HG03469 (cell line): ENCODE data around the gene GGPS1.
"Not testable (repeated sequence)": the region's sequence is repeated elsewhere in the genome, so short reads cannot be mapped to it uniquely, and the experiment has no call there.

Source experiments
- ATAC-seq: cut with Tn5 transposase; IDR thresholded peaks from one replicate; pipeline ENCODE4 v1.9.1; 2021; ENCODE audit warnings: mild to moderate bottlenecking, moderate library complexity, moderate number of reproducible peaks; ENCODE audit not compliant: unreplicated experiment

The GGPS1 gene

DNA sequence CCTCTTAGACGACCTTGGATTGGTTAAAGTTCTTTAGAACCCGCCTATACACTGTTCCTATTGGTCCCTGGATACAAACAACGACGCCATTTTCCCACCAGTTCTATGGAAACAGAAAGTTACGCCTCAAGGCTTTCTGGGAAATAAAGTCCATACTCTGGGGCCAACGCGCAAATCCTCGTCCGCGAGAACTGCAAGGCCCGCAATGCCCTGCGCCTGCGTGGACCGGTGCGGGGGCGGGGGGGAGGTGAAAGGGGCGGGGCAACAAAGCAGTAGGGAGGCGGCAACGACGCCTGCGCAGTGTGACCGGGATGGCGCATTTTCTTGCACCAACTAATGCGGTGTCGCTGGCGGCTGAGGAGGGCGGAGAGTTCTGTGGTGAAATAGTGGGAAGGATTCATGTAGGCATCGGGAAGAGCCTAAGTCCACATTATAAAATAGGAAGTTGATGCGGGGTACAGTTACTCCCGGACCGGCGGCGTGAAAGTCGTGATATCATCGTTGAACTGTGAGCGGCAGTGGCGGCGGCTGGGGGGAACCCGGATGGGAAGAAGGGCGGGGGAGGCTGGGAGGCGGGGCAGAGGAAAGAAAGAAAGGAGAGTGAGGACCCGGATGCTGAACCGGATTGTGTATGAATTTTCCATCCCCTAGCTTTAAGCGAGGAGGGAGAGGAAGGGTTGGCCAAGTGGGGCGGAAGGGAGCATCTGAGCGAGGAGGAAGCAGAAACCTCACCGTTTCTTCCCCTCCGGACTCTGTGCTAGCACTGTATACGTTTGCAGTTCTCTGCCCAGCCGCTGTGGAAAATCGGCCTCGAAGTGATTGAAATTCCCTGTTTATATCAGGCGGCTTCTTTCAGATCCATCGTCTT lies at the start of gene GGPS1:
Gene GGPS1, plus strand, starts transcription at position 300 of the 868 bp plus-strand sequence. CDS start 6,695 bp downstream, outside the sequence.
- ATAC-seq: peak; percentile 61

DNA sequence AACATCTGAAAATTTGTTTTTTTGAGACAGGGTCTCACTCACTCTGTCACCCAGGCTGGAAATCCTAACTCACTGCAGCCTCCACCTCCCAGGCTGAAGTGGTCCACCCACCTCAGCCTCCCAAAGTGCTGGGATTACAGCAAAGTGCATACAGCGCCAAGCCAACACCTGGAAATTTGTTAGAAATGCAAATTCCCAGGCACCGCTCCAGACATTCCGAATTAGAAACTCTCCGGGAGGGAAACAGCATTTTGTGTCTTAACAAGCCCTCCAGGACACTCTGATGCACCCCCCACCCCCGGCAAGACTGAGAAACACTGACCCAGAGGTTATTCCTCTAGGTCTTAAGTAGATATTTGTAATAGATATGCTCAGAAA lies 49.5 kb upstream of the GGPS1 start:
- no peak for ATAC-seq

DNA sequence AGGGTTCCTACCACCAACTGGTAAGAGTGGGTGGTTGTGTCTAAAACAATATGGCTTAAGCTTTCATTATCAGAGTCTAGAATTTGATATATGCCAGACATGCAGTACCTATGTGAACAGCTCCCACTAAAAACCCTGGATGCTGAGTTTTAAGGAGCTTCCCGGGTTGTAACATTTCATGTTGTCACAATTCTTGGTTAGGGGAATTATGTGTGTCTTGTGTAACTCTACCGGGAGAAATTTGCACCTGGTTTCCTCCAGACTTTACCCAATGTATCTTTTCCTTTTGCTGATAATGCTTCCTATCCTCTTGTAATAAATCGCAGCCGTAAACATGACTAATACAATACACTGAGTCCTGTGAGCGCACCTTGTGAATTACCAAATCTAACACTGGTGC lies 48.7 kb upstream of the GGPS1 start:
- no peak for ATAC-seq

DNA sequence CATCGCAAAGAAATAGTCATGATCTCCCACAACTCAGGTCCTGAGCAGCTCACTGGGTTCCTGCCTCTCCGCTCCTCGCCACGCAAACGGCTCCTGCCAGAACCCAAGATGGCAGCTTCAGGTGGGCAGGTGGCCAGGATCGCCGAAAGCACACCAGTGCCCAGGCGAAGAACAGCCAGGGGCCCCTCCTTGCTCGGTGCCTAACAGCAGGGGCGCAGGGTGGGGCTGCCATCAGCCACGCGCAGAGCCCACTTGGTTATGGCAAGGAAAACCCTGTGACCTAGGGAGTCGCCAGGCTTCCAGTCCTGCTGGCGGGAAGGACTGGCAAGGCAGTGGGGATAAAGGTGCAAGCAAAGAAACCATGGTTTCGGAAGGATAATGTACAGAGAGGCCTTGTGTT lies 47.9 kb upstream of the GGPS1 start:
- ATAC-seq: no peak

DNA sequence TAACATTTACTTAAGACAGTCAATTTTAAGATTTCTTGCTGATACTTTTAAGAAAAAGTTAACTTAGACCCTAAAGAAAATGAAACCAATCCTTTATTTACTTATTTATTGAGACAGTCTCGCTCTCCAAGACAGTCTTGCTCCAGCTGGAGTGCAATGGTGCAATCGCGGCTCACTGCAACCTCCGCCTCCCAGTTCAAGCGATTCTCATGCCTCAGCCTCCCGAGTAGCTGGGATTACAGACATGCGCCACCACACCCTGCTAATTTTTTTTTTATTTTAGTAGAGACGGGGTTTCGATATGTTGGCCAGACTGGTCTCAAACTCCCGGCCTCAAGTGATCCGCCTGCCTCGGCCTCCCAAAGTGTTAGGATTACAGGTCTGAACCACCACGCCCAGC lies 44.7 kb upstream of the GGPS1 start:
- ATAC-seq: not testable (repeated sequence)

DNA sequence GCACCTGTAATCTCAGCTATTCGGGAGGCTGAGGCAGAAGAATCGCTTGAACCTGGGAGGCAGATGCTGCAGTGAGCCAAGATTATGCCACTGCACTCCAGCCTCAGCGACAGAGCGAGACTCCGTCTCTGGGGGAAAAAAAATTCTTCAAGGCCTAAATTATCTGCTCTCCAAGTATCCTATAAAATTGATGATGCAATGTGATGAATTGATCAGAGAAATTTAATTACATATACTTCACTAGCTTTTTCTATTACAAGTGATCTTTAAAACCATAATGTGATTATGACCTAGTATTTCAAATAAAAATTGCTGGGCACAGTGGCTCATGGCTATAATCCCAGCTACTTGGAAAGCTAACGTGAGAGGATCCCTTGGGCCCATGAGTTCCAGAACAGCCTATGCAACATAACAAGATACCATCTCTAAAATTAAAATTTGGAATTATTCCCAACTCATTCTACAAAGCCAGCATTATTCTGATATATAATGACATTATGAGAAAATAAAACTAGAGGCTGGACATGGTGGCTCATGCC lies 44.1 kb upstream of the GGPS1 start:
- no peak for ATAC-seq

DNA sequence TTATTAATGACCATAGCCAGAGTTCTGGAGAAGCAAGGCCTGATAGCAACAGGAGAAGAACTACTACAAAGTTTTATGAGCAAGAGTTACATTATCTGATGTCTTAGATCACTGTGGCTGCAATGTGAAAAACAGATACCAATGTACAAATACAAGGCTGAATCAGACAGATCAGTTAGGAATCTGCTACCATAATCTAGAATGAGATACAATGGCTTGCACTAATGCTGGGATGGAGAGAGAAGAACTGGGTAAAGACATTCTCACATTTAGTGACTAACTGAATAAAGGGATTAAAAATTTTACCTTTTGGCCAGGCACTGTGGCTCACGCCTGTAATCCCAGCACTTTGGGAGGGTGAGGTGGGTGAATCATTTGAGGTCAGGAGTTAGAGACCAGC lies 41.7 kb upstream of the GGPS1 start:
- no peak for ATAC-seq

DNA sequence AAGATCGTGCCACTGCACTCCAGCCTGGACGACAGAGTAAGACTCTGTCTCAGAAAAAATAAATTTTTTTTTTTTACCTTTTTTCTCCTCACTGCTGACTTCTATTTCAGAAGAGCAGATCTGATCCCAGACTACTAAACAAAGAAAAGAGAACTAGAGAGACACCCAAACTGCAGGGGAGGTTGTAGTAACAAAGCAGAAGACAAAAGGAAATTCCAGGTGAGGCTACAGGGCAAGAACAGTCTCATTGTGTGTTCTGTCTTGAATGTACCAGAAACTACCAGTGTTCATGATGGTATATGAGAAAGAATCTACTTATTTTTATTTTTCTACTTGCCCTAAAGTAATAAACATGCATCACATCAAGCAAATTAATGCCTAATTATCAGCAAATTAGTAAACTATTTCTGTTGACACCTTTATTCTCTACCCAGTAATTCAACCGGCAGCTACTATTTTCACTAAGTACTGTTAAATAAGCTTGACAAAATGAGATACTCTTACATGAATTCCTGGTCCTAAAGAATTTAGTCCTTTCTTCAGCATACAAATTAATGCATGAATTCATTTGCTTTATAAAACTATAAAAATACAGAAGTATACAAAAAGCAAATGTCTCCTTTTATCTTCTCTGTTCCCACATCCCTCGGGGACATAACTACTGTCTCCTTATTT lies 41.0 kb upstream of the GGPS1 start:
- ATAC-seq: no peak

DNA sequence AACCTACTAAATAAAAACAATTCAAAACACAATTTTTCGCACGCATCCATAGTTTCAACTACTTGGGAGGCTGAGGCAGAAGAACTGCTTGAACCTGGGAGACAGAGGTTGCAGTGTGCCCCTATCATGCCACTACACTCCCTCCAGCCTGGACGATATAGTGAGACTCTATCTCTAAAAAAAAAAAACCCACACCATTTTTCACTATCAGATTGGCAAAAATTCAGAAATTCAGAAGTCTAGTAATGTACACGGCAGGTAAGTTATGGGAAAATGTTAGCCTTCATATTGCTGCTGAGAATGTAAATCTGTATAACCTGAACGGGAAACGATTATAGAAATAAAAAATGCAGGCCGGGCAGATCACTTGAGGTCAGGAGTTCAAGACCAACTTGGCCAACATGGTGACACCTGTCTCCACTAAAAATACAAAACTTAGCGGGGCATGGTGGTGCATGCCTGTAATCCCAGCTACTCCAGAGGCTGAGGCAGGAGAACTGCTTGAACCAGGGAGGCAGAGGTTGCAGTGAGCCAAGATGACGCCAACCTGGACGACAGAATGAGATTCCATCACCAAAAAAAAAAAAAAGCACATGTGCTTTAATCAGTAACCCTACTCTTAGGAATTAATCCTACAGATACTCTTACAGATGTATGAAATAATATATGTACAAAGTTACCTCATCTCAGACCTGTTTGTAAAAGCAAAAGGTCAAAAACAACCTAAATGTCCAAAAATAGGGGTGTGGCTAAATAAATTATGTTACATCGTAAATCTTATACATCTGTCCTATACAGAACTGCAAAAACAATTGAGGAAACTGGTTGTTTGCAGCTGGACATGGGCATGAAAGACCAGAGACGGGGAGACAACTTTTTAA lies 38.3 kb upstream of the GGPS1 start:
- ATAC-seq: no peak

DNA sequence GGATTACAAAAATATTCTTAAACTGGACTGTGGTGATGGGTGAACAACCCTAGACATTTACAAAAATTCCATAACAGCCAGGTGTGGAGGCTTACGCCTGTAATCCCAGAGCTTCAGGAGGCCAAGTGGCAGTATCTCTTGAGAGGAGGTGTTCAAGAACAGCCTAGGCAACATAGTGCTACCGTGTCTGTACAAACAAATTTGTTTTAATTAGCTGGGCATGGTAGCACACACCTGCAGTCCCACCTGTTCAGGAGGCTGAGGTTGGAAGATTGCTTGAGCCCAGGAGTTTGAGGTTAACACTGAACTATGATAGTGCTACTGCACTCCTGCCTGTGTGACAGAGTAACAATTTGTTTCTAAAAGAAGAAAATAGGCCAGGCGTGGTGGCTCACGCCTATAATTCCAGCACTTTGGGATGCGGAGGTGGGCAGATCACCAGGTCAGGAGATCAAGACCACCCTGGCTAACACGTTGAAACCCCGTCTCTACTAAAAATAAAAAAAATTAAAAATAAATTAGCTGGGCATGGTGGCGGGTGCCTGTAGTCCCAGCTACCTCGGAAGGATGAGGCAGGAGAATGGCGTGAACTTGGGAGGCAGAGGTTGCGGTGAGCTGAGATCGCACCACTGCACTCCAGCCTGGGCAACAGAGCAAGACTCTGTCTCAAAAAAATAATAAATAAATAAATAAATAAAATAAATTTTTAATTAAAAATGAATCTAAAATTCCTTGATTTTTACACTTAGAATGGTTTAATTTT lies 37.4 kb upstream of the GGPS1 start:
- no peak for ATAC-seq

DNA sequence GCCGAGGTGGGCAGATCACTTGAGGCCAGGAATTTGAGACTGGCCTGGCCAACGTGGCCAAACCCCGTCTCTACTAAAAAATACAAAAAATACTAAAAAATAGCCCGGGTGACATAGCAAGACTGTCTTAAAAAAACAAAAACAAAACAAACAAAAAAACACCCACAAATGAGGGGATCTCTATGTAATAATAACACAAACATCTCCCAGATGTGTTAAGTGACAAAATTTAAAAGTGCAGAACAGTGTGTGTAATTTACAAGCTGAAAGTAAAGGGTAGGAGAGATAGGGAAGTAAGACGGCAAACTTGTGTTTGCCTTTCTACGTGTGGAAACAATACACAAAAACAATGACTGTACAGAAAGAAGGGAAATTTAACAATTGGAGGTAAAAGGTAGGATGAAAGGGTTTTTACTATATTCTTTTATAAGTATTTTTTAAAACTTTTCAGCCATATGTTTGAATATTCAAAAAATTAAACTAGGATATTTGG lies 36.7 kb upstream of the GGPS1 start:
- ATAC-seq: no peak

DNA sequence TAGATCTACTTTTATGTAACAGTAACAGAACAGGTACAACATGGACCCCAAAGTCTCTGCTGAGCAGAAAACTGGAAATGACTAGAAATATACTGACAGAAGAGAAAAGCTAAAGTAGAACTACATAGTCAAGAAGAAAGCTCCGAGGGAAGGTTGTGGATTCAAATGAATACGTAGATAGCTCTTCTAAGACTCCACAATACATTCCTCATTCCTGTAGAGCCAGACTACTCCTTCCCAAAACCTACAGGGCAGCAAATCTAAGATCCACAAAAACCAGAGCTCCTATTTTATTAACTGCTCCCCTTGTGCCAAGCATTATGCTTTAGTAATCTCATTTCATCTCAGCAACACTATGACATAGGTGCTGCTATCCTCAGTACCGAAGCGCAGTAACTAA lies 35.6 kb upstream of the GGPS1 start:
- ATAC-seq: no peak

DNA sequence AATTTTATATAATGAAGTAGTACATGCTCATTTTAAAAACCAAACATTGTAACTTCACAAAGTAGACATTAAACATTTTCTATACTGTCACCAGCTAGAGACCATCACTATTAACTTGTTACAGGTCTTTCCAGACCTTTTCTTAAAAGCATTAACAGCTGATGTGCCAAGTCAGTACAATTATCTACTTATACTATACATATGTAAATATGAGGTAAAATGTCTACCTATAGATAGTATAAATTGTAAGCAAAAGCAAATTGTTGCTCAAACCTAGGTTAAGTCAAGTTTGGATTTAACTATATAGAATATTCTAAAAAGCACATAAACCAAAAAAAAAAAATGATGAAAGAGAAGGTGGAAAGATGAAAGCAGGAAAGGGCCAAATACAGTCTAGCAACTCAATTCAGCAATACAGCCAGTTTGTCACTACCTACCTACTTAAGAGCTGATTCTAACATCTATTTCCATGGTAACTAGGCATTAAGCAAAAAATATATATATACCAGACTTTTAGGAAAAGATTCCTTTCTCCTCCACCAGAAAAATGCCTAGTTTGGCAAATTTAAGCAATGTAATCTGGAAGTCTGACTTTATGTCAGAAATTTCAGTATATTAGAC lies 34.9 kb upstream of the GGPS1 start:
- ATAC-seq: no peak

DNA sequence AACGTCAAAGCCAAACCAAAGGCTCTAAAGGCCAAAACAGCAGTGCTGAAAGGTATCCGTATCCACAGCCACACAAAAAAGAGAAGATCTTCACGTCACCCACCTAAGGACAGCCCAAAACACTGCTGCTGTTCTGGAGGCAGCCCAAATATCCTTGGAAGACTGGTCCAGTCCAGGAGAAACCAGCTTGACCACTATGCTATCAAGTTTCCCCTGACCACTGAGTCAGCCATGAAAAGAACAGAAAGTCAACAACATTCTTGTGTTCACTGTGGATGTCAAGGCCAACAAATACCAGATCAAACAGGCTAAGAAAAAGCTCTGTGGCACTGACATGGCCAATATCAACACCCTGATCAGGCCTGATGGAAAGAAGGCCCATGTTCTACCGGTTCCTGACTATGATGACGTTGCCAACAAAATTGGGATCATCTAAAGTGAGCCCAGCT lies 32.4 kb upstream of the GGPS1 start:
- ATAC-seq: no peak

DNA sequence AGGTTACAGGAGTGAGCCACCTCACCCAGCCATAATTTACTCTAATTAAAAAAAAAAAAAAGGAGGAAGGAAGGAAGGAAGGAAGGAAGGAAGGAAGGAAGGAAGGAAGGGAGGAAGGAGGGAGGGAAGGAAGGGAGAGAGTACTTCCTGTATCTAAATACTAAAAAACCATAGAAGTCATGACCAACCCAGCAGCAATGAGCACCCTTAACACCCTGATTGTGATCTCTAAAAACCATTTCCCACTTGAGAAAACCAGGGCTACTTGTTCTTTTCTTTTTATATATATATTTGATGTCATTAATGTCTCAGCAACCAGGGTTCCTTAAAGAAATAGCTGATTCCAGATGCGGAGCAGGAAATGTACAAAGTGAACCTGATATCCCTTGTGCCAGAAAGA lies 31.6 kb upstream of the GGPS1 start:
- ATAC-seq: no peak

DNA sequence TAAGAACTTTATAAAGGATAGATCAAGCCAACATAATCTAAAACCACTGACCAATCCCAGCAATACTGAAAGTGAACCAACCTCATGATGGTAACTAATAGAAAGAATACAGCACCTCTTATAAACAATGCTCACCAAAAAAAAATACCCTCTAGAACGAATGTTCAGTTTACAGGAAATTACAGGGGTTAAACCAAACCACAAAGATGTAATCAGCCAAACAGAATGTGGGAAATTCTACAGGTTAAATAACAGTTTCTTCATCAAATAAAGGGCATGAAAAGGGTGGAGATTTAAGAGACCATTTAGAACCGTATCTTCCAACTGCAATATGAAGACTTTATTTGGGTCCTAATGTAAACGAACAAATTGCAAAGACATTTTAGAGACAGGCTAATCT lies 30.8 kb upstream of the GGPS1 start:
- ATAC-seq: no peak

DNA sequence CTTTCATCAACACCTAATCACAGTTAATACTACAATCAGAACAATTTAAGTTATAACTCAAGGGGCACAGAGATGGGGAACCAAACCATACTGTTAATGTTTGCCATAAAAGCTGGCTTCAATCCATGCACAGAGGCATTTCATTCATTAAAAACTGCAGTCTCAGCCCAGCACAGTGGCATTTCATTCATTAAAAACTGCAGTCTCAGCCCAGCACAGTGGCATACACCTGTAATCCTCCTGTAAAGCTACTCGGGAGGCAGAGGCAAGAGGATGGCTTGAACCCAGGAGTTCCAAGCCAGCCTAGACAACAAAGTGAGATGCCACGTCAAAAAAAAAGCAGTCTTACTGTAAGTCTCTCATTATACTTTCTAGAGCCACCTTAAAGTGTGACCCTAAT lies 29.6 kb upstream of the GGPS1 start:
- no peak for ATAC-seq

DNA sequence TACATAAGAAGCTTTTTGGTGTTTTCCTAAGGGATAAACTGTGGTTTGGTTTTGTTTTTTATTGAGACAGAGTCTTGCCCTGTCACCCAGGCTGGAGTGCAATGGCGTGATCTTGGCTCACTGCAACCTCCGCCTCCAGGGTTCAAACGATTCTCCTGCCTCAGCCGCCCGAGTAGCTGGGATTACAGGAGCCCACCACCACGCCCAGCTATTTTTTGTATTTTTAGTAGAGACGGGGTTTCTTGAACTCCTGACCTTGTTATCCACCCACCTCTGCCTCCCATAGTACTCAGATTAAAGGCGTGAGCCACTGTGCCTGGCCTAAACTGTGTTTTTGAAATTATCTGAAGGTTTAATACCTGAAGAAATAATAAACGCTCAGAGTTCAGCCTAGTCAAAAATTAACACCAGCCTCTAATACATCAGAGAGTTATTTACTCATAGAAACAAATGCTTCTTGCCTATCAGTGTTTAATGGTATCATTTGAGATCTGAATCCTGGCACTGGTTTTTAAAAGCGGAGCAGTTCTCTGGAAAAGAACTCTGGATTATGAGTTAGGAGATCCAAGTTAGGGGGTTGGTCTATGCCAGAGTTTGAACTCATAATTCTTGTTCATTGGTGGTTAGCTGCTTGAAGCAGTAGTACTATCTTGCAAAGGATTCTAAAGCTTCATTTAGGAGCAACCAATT lies 29.1 kb upstream of the GGPS1 start:
- ATAC-seq: no peak

DNA sequence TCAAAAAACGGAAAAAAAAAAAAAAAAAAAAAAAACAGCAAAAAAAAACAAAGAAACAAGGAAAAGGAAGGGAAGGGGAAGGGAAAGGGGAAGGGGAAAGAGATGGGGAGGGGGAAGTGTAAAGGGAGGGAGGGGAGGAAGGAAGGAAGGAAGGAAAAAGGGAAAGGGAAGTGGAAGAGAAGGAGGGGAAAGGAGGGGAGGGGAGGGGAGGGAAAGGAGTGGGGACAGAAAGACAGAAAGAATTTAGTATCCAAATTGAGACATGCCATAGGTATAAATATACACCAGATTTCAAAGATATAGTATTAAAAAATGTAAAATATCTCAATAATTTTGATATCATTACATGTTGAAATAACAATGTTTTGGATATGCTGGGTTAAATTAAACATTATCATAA lies 26.2 kb upstream of the GGPS1 start:
- no peak for ATAC-seq
